WTC11 (cell line): ENCODE measurements around the gene BRD4. TPM values are rescaled to one million over a fixed set of nuclear protein-coding genes. Genes with fewer than 3 reads are reported as not detected.
"Not testable (repeated sequence)": the region's sequence is repeated elsewhere in the genome, so short reads cannot be mapped to it uniquely, and the experiment has no call there.

Experiments used
- ATAC-seq: fragments of 200-7000 bp; cut with Tn5 transposase; 2 replicates; pipeline ENCODE4 v1.10.0; 2021; ENCODE audit warnings: mild to moderate bottlenecking, moderate library complexity
- CTCF ChIA-PET: fragments of 300-600 bp; sonication (Branson Sonifier 250); formaldehyde crosslinking; loops from one replicate; lab custom pipeline; 2021; ENCODE audit warnings: antibody characterized with exemption; lab: Charles Lee
- POLR2A ChIA-PET: fragments of 350-600 bp; sonication (Branson Sonifier 250); formaldehyde crosslinking; loops from one replicate; lab custom pipeline; 2021; ENCODE audit warnings: antibody characterized with exemption; lab: Charles Lee
- DNase-seq: peaks from one replicate; pipeline ENCODE4 v3.0.0; 2021; ENCODE audit warnings: low spot score
- H3K27ac Mint-ChIP-seq: 2 replicates; pipeline ENCODE4 v1.8.0; 2021; ENCODE audit warnings: mixed read lengths
- H3K27me3 Mint-ChIP-seq: 2 replicates; pipeline ENCODE4 v1.8.0; 2021; ENCODE audit warnings: low read depth, mild to moderate bottlenecking, moderate library complexity, mixed read lengths
- H3K36me3 Mint-ChIP-seq: 2 replicates; pipeline ENCODE4 v1.8.0; 2021; ENCODE audit warnings: mixed read lengths
- H3K4me1 Mint-ChIP-seq: 2 replicates; pipeline ENCODE4 v1.8.0; 2022; ENCODE audit warnings: mixed read lengths
- H3K4me3 Mint-ChIP-seq: 2 replicates; pipeline ENCODE4 v1.8.0; 2021; ENCODE audit warnings: mild to moderate bottlenecking, moderate library complexity, mixed read lengths
- H3K9me3 Mint-ChIP-seq: 2 replicates; pipeline ENCODE4 v1.8.0; 2021; ENCODE audit warnings: mixed read lengths
- GABPB1 ChIP-seq: sonication (generic); formaldehyde crosslinking; IDR thresholded peaks from 2 replicates; pipeline ENCODE4 v1.8.1; 2023; ENCODE audit warnings: mild to moderate bottlenecking, missing genetic modification reagents
- HMGA2 ChIP-seq: fragments of 250-450 bp; sonication (Bioruptor Pico); IDR thresholded peaks from 2 replicates; pipeline ENCODE4 v1.4.0; 2021; ENCODE audit warnings: mild to moderate bottlenecking, moderate library complexity
- MAX ChIP-seq: sonication (generic); formaldehyde crosslinking; IDR thresholded peaks from 2 replicates; pipeline ENCODE4 v1.8.0; 2022; ENCODE audit warnings: mild to moderate bottlenecking, missing genetic modification reagents
- MLX ChIP-seq: sonication (generic); formaldehyde crosslinking; IDR thresholded peaks from 2 replicates; pipeline ENCODE4 v1.8.1; 2023; ENCODE audit warnings: mild to moderate bottlenecking, missing genetic modification reagents, moderate library complexity
- MYBL2 ChIP-seq: sonication (generic); formaldehyde crosslinking; IDR thresholded peaks from 2 replicates; pipeline ENCODE4 v1.8.1; 2023; ENCODE audit warnings: mild to moderate bottlenecking, moderate library complexity, missing genetic modification reagents
- PRDM15 ChIP-seq: sonication (generic); formaldehyde crosslinking; IDR thresholded peaks from 2 replicates; pipeline ENCODE4 v1.8.0; 2022; ENCODE audit warnings: missing genetic modification reagents
- RELA ChIP-seq: sonication (generic); formaldehyde crosslinking; IDR thresholded peaks from 2 replicates; pipeline ENCODE4 v1.8.1; 2022; ENCODE audit warnings: missing genetic modification reagents, mild to moderate bottlenecking, borderline replicate concordance
- SOX15 ChIP-seq: fragments of 250-450 bp; sonication (Bioruptor Pico); IDR thresholded peaks from 2 replicates; pipeline ENCODE4 v1.9.0; 2021; ENCODE audit warnings: mild to moderate bottlenecking
- TEAD4 ChIP-seq: sonication (generic); formaldehyde crosslinking; IDR thresholded peaks from 2 replicates; pipeline ENCODE4 v1.8.0; 2022; ENCODE audit warnings: mild to moderate bottlenecking, missing genetic modification reagents
- ZNF281 ChIP-seq: sonication (generic); formaldehyde crosslinking; IDR thresholded peaks from 2 replicates; pipeline ENCODE4 v1.8.0; 2023; ENCODE audit warnings: mild to moderate bottlenecking, missing genetic modification reagents
- total RNA-seq: library from RNA; stranded (reverse); gene quantifications from 3 replicates; pipeline ENCODE4 v1.2.3, GENCODE V29; 2021

Gene BRD4
- total RNA-seq, 1 experiment from 2014 or later: 128 TPM

- H3K27ac Mint-ChIP-seq: no peak overlapping the region
- DNase-seq (no peak), ATAC-seq (no peak)
- no peaks in the 10 kb centered on the region for H3K4me1 Mint-ChIP-seq
- H3K9me3 Mint-ChIP-seq: peaks cover 3% of the 10 kb centered on the region
- peaks cover 76% of the 10 kb centered on the region for H3K36me3 Mint-ChIP-seq
- no peaks in the 10 kb centered on the region for H3K27me3 Mint-ChIP-seq
- ChIA-PET CTCF (no interaction called here), POLR2A (no interaction called here)
- no peak for TF ChIP-seq MAX
- no peak for TF ChIP-seq ZNF281 (CRISPR knock-in tag)
- no peak for TF ChIP-seq TEAD4 (CRISPR knock-in tag)
- no peak for TF ChIP-seq PRDM15 (CRISPR knock-in tag)
- no peak for TF ChIP-seq RELA
- TF ChIP-seq GABPB1 (CRISPR knock-in tag): no peak
- TF ChIP-seq MLX (CRISPR knock-in tag): no peak
- TF ChIP-seq MYBL2 (CRISPR knock-in tag): no peak
- TF ChIP-seq, all 79 proteins: peak for 0
- no peak overlapping the region for H3K4me3 Mint-ChIP-seq
Observed at GRCh38 chr19:15365264-15365663, 32.9 kb upstream of the BRD4 start.

GRCh38 chr19:15363791-15364190 is 31.5 kb upstream of the BRD4 start:
- CTCF ChIA-PET, H3K27me3 Mint-ChIP-seq, H3K4me1 Mint-ChIP-seq, H3K27ac Mint-ChIP-seq, ATAC-seq, DNase-seq, H3K4me3 Mint-ChIP-seq, H3K9me3 Mint-ChIP-seq: not testable (repeated sequence)
- H3K36me3 Mint-ChIP-seq: peaks cover 79% of the 10 kb centered on the region
- POLR2A ChIA-PET: interaction anchor here (0.7 kb wide), 1 partner anchor 11 kb away, joined by 4 read pairs; no protein-coding TSS in a partner anchor

- ATAC-seq, POLR2A ChIA-PET, CTCF ChIA-PET, H3K9me3 Mint-ChIP-seq, H3K27me3 Mint-ChIP-seq, H3K4me1 Mint-ChIP-seq, H3K4me3 Mint-ChIP-seq, DNase-seq, H3K27ac Mint-ChIP-seq: not testable (repeated sequence)
- peaks cover 79% of the 10 kb centered on the region for H3K36me3 Mint-ChIP-seq
Observed at GRCh38 chr19:15363048-15363447, 30.7 kb upstream of the BRD4 start.

GRCh38 chr19:15360015-15360414 is 27.7 kb upstream of the BRD4 start:
- H3K27me3 Mint-ChIP-seq, H3K4me1 Mint-ChIP-seq, H3K9me3 Mint-ChIP-seq, ATAC-seq, H3K27ac Mint-ChIP-seq, DNase-seq, H3K4me3 Mint-ChIP-seq, POLR2A ChIA-PET: not testable (repeated sequence)
- H3K36me3 Mint-ChIP-seq: peaks cover 69% of the 10 kb centered on the region
- CTCF ChIA-PET: interaction anchor here (1.3 kb wide), 1 partner anchor 196 kb away, joined by 4 read pairs; no protein-coding TSS in a partner anchor

GRCh38 chr19:15358918-15359317 is 26.6 kb upstream of the BRD4 start:
- no peak for TF ChIP-seq SOX15 (CRISPR knock-in tag)
- TF ChIP-seq HMGA2 (CRISPR knock-in tag): no peak
- TF ChIP-seq, all 79 proteins: peak for 0
- ChIA-PET CTCF (no interaction called here), POLR2A (no interaction called here)
- H3K4me1 Mint-ChIP-seq: no peaks in the 10 kb centered on the region
- ATAC-seq (no peak), DNase-seq (no peak)
- H3K36me3 Mint-ChIP-seq: peaks cover 71% of the 10 kb centered on the region
- peaks cover 3% of the 10 kb centered on the region for H3K9me3 Mint-ChIP-seq
- H3K27me3 Mint-ChIP-seq: no peaks in the 10 kb centered on the region
- no peak overlapping the region for H3K4me3 Mint-ChIP-seq
- H3K27ac Mint-ChIP-seq: no peak overlapping the region; the same call in 1 of the 2 replicates
